Choroid plexus epithelial cell (primary cell): ENCODE measurements around the gene UVRAG.
"Not testable (repeated sequence)": the region's sequence is repeated elsewhere in the genome, so short reads cannot be mapped to it uniquely, and the experiment has no call there.

Experiments used
- DNase-seq: peaks from one replicate; pipeline ENCODE4 v3.0.0-alpha.2; 2010; ENCODE audit warnings: low read depth
- H3K4me3 ChIP-seq: 2 replicates; pipeline ENCODE4 v1.5.1; 2011; ENCODE audit warnings: low read depth, mild to moderate bottlenecking, control low read depth, low read length, moderate library complexity
- TF ChIP-seq, protein P1 (sequence below): conservative IDR thresholded peaks from 2 replicates; pipeline ENCODE4 v1.5.1; 2011; ENCODE audit warnings: low read depth, mild to moderate bottlenecking, control low read depth, inconsistent platforms, low read length, moderate library complexity

Gene UVRAG

DNA sequence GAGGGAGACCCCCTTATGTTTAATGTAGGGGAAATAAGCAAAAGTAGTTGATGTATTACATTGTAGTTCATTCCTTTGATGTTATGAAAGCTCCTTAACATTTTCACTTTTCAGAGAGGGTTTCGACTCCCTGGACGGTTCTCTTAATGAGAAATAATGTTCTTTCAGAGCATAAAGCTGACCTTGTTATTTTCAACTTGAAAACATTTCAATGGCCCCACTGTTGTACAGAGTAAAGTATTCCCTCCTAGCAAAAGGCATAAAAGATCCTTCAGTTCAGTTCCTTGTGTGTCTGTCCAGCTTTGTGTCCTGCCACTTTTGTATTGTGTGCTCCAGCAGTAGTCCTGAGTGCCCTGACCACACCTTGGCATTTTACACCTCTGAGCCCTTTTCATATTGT lies 63.9 kb downstream of the UVRAG start:
- DNase-seq, result no peak
- H3K4me3 ChIP-seq, result no peak overlapping the region
- TF ChIP-seq, protein P1, sequence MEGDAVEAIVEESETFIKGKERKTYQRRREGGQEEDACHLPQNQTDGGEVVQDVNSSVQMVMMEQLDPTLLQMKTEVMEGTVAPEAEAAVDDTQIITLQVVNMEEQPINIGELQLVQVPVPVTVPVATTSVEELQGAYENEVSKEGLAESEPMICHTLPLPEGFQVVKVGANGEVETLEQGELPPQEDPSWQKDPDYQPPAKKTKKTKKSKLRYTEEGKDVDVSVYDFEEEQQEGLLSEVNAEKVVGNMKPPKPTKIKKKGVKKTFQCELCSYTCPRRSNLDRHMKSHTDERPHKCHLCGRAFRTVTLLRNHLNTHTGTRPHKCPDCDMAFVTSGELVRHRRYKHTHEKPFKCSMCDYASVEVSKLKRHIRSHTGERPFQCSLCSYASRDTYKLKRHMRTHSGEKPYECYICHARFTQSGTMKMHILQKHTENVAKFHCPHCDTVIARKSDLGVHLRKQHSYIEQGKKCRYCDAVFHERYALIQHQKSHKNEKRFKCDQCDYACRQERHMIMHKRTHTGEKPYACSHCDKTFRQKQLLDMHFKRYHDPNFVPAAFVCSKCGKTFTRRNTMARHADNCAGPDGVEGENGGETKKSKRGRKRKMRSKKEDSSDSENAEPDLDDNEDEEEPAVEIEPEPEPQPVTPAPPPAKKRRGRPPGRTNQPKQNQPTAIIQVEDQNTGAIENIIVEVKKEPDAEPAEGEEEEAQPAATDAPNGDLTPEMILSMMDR, result no peak

DNA sequence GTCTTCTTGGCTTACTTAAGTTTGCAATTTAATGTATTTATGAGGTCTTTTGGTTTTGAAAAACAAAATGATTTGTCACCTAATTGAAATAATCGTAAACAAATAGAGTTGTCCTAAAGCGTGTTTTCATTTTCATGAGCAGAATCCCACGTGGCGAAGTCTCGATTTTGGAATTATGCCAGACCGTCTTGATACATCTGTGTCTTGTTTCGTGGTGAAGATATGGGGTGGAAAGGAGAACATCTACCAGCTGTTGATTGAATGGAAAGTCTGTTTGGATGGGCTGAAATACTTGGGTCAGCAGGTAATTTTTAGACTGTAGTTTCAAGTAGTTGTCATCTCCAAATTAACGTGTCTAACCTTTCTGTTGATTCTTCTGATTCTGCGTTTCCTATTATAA lies 64.7 kb downstream of the UVRAG start:
- TF ChIP-seq, protein P1, result no peak
- no peak for DNase-seq
- no peak overlapping the region for H3K4me3 ChIP-seq

DNA sequence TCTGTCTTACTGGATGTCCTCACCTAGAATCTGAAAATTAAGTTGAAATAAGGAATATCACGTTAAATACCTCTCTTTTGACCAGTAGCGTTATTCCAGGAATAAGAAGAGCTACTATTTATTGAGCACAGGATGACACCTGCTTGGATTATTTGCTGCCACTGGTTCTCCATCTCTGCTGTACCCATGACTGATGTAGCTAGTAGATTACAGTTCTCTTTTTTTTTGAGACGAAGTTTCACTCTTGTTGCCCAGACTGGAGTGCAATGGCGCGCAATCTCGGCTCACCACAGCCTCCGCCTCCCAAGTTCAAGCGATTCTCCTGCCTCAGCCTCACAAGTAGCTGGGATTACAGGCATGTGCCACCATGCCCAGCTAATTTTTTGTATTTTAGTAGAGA lies 65.3 kb downstream of the UVRAG start:
- DNase-seq, H3K4me3 ChIP-seq: not testable (repeated sequence)

DNA sequence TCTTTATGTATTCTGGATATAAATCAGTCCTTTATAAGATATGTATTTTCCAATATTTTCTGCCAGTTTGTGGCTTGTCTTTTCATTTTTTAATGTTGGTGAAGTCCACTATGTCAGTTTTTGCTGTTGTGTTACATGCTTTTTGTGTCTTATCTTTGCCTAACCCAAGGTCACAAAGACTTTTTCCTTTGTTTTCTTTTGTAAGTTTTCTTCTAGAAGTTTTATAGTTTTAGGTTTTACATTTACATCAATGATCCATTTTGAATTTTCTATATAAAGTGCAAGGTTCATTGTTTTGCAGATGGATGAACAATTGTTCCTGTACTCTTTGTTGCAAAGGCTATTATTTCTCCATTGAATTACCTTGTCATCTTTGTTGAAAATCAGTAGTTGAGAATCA lies 69.3 kb downstream of the UVRAG start:
- TF ChIP-seq, protein P1, result no peak
- H3K4me3 ChIP-seq, result no peak overlapping the region
- DNase-seq, result no peak

DNA sequence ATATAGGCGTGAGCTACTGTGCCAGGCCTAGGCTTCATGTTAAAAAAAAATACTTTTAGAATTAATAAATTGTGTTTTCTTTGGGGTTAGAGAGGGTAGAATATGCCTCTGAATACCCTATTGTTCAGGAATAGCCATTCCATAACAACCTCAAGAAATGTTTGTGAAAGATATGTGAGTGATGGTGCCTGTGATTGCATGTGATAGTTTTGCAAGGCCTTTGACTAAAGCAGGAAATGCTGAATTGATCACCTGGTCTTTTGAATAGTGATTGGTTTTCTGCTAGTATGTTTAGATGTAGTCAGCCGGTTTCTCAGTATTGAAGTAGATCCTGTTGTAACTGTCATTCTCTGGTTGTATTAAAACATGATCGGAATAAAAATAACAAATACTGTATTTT lies 73.4 kb downstream of the UVRAG start:
- TF ChIP-seq, protein P1, result no peak
- DNase-seq, result no peak
- no peak overlapping the region for H3K4me3 ChIP-seq

DNA sequence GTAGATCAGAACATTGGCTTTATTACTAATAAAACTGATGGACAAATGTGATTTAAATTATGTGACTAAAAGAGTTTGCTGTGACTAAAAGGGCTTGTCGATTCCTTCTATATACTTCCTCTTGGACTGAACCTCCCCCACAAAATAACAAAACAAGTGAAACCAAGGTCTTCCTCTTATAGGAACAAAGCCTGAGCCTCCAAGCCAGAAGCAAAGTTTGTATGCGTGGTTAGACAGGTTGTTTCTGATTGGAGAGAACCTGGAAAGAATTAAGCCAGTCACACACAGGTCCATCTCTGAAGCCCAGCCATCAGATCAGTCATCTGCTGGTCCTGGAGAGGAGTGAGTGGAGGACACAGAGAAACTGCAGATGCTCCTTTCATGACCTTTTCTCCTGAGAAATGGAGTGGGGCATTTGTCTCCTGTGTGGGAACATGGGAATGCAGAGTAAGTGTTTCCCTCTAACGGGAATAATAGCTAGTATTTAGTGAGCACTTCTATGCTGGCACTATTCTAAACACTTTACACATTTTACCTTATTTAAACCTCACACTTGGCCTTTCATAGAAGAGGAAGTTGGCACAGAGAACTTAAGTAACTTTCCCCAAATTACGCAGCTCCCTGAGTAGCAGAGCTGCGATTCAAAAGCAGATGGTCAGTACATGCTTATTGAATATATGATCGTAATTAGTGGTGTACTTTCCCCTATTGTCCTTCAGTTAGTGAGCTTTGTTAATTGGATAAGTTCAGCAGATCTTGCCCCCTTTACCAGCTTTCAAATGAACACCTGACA lies 77.1 kb downstream of the UVRAG start:
- no peak overlapping the region for H3K4me3 ChIP-seq
- TF ChIP-seq, protein P1, result no peak
- DNase-seq, result no peak

DNA sequence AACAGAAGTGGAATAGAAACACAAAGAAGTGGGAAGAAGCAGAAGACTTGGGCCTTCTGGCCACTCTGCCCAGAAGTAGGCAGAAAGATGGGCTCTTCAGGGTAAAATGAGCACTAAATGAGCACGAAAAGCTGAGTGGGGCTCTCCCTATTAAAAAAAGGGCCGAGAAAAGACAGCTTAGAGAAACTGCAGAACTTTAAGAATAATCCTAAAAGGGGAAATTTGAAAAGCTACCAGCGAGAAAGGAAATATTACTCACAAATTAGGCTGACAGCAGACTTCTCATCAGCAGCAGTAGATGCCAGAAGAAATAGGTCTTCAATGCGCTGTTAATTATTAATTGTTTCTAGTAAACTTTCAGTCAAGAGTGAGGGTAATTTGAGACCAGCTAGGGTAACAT lies 78.2 kb downstream of the UVRAG start:
- no peak overlapping the region for H3K4me3 ChIP-seq
- TF ChIP-seq, protein P1, result no peak
- DNase-seq, result no peak
